Pancreas (tissue), 10 donors: ENCODE results near the gene NEDD9. TPM values are rescaled to one million over a fixed set of nuclear protein-coding genes. Genes with fewer than 3 reads are reported as not detected.
A peak's percentile ranks its signal among the peaks of the same experiment; 100 is the strongest.

ENCODE experiments used
- ATAC-seq, 4 donors: fragments of 200-7000 bp; cut with Tn5 transposase; one replicate each; pipeline versions ENCODE4 v1.8.0 to v1.9.1; 2020; ENCODE audit warnings: mild to moderate bottlenecking in 4 of 4, moderate library complexity in 4 of 4
- DNase-seq, 6 donors: peaks; one replicate each; pipeline ENCODE4 v3.0.0-alpha.2; 2020
- FAIRE-seq: peaks from 2 replicates; lab custom pipeline; 2012; peaks lifted over from hg19 to GRCh38; lab: Jason Lieb, UNC
- H3K27ac ChIP-seq, 4 donors: fragments of 200-600 bp; sonication (generic); 1 replicate in 3 of 4; 2 replicates in 1 of 4; pipeline versions ENCODE4 v1.5.0 to v1.8.0; 2020
- H3K27me3 ChIP-seq, 4 donors: fragments of 200-600 bp; one replicate each; pipeline ENCODE4 v1.8.0; 2021
- H3K36me3 ChIP-seq, 3 donors: fragments of 200-600 bp; sonication (generic) in 1 of 3; one replicate each; pipeline versions ENCODE4 v1.5.0 to v1.8.0; 2020 to 2021
- H3K4me1 ChIP-seq, 3 donors: fragments of 200-600 bp; one replicate each; pipeline ENCODE4 v1.8.0; 2021
- H3K4me3 ChIP-seq, 4 donors: fragments of 200-600 bp; sonication (generic) in 2 of 4; one replicate each; pipeline versions ENCODE4 v1.5.0 to v1.8.0; 2020 to 2021
- H3K9me3 ChIP-seq, 4 donors: fragments of 200-600 bp; one replicate each; pipeline ENCODE4 v1.8.0; 2021
- WGBS, 2 donors: extraction: QIAGEN DNeasy Blood & Tissue Kit; methylation state at CpG; one replicate each; pipeline ENCODE4 v1.1.7; 2013; 5-methylcytosine and 5-hydroxymethylcytosine counted together
- intact Hi-C, 3 donors: fragments of 100-400 bp; cut with DNase I; formaldehyde crosslinking; loops; one replicate each; pipeline versions ENCODE4 v1.11.1 to v1.14.2; 2022
- polyA plus RNA-seq, 2 donors: library from polyadenylated mRNA; stranded (reverse); fragments of 200-250 nt; gene quantifications; one replicate each; pipeline ENCODE4 v1.2.3, GENCODE V29; 2013
- total RNA-seq, 6 donors: library from RNA; stranded (reverse); fragmentation: NEBNext Ultra II Directional in 4 of 6; extraction: Animal tissue kit (Norgen Biotek cat#: 25700) in 4 of 6; gene quantifications; one replicate each; pipeline versions ENCODE4 v1.2.1 to v1.2.4, GENCODE V29; 2021 to 2023
- TF ChIP-seq, protein P1 (sequence below), 4 donors: fragments of 200-600 bp; sonication (generic) in 3 of 4; IDR thresholded peaks; one replicate each; pipeline versions ENCODE4 v1.5.0 to v1.8.0; 2021; ENCODE audit warnings: antibody characterized with exemption in 4 of 4
- donor health status: healthy with polysubstance abuse.
- donor health status: DM: no; HTN: no; CAD: no; lungs with moderate emphysema.
- donor health status: DM: no; HTN: no; CAD: no.
- donor health status: control.
- donor health status: control.
- donor health status: Bipolar disorder and iron deficiency.
- donor health status: DM: yes; HTN: yes; CAD: no.
- donor health status: DM: no; HTN: no; CAD: no.
- donor health status: DM: no; HTN: no; CAD: no.
- donor health status: DM: yes; HTN: yes; CAD: no.

NEDD9 gene
- total and polyA plus RNA-seq, 8 donors = 4.8 to 13.2 (median 8.3) TPM

DNA sequence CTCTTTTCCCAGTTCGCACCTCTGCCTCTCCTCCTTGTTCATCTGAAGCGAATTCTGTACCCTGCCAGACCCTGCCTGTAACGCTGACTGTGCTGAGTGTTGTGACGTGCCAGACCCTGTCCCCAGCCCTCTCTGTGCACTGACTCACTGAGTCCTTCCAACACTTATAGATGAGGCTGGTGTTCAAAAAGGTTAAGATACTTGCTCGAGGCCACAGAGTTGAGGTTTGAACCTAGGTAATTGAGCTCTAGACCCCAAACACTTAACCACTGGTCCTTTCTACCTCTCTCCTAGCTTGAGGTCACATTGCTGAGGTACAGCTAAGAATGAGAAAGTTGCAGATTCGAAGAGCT, 45.7 kb upstream of the NEDD9 start:
- Histone ChIP-seq H3K36me3 (no peaks in the 10 kb centered on the region), H3K9me3 (no peaks in the 10 kb centered on the region), H3K4me3 (no peak overlapping the region), H3K4me1 (peaks cover 3 to 14% (median 5%) of the 10 kb centered on the region in 3 donors), H3K27me3 (no peaks in the 10 kb centered on the region), H3K27ac (no peak overlapping the region)
- DNase-seq (no peak), ATAC-seq (no peak), FAIRE-seq (no peak)
- 81 to 88% methylated on average over 6 of the region's 6 CpGs for WGBS, 2 donors
- intact Hi-C loops = no loop called here
- TF ChIP-seq, protein P1, sequence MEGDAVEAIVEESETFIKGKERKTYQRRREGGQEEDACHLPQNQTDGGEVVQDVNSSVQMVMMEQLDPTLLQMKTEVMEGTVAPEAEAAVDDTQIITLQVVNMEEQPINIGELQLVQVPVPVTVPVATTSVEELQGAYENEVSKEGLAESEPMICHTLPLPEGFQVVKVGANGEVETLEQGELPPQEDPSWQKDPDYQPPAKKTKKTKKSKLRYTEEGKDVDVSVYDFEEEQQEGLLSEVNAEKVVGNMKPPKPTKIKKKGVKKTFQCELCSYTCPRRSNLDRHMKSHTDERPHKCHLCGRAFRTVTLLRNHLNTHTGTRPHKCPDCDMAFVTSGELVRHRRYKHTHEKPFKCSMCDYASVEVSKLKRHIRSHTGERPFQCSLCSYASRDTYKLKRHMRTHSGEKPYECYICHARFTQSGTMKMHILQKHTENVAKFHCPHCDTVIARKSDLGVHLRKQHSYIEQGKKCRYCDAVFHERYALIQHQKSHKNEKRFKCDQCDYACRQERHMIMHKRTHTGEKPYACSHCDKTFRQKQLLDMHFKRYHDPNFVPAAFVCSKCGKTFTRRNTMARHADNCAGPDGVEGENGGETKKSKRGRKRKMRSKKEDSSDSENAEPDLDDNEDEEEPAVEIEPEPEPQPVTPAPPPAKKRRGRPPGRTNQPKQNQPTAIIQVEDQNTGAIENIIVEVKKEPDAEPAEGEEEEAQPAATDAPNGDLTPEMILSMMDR (IDR thresholded peaks at IDR 0.05) = no peak

DNA sequence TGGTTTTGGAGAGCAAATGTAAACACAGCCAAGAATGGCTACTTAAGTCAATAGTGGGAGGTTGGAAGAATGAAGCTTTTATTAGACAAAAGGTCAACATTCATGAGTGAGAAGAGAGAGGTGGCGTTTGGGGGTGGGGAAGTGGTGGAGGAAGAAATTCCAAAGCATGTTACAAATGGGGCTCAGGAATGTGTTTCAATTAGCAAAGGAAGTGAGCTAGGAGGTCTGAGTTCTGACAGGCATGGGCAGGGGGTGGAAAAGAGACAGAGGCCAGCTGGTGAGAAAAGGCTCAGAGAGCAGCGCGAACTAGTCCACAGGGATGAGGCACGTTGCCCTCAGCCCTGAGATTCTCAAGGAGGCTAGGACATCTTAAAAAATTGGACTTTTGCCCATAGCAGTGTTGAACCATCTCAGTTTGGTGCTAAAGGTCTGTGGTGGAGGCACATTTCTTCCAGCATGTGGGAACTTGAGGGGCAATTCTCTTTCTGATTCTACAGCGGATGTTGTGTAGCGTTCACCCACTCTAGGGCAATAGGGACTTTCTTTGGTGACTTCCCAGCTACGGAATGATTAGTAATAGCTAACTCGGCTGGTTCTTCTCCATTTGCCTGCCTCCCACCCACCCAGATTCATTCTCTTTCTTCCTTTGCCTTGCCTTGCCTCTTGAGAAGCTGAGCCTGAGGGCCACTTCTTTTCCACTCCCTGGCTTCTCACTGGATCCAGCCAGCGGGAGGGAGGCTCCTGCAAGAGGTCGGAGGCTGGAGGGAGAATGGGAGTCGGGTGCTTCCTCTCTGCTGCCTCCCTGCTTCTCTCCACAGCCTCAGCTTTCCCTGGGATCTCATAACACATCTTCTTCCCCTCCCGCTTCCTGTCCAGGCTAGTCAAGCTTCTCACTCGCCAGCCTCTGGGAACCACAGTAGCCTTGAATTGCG, 45.1 kb upstream of the NEDD9 start:
- DNase-seq = no peak
- Histone ChIP-seq H3K4me3 (no peak overlapping the region), H3K4me1 (peaks cover 4 to 14% (median 5%) of the 10 kb centered on the region in 3 donors), H3K27ac (peak overlapping the region in 1 of 4 donors; percentile 16), H3K36me3 (no peaks in the 10 kb centered on the region), H3K9me3 (no peaks in the 10 kb centered on the region), H3K27me3 (no peaks in the 10 kb centered on the region)
- intact Hi-C loops = no loop called here
- TF ChIP-seq, protein P1 (IDR thresholded peaks at IDR 0.05) = no peak
- no peak for FAIRE-seq
- 80 to 81% methylated on average over 14 of the region's 14 CpGs for WGBS, 2 donors
- ATAC-seq = peak in 2 of 4 donors; percentile 17 to 49

DNA sequence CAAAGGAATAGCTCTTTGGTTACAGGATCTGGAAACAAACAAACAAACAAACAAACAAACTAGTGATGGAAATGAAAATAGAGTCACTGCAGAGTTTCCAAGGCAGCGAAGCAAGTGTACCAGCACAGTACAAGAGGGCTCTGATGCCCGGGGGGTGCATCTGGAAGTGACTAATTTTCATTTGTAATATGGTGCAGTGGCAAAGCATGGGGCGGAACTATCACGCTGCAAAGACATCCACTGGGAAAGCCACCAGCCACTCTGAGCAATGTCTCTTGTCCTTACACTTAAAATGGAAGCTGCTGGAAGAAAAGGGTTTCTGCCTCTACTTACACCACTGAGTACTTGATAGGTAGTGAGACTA, 44.4 kb upstream of the NEDD9 start:
- Histone ChIP-seq H3K27me3 (no peaks in the 10 kb centered on the region), H3K4me3 (no peak overlapping the region), H3K4me1 (peaks cover 4 to 14% (median 5%) of the 10 kb centered on the region in 3 donors), H3K9me3 (no peaks in the 10 kb centered on the region), H3K36me3 (no peaks in the 10 kb centered on the region), H3K27ac (no peak overlapping the region)
- ATAC-seq = no peak
- DNase-seq = no peak
- intact Hi-C loops = no loop called here
- no peak for FAIRE-seq
- TF ChIP-seq, protein P1 (IDR thresholded peaks at IDR 0.05) = no peak
- WGBS, 2 donors = 93 to 98% methylated on average over 4 of the region's 4 CpGs

GRCh38 chr6:11276228-11276627, 43.8 kb upstream of the NEDD9 start:
- DNase-seq = no peak
- H3K27ac ChIP-seq = no peak overlapping the region

More at GRCh38 chr6:11276228-11276627, 43.8 kb upstream of the NEDD9 start:
- intact Hi-C loops = no loop called here
- Histone ChIP-seq H3K27me3 (no peaks in the 10 kb centered on the region), H3K36me3 (no peaks in the 10 kb centered on the region), H3K9me3 (no peaks in the 10 kb centered on the region), H3K4me1 (peaks cover 4 to 16% (median 5%) of the 10 kb centered on the region in 3 donors), H3K4me3 (no peak overlapping the region)
- TF ChIP-seq, protein P1 (IDR thresholded peaks at IDR 0.05) = no peak
- FAIRE-seq = no peak
- ATAC-seq = no peak
- 81 to 88% methylated on average over 8 of the region's 8 CpGs for WGBS, 2 donors
